ENCODE measurements around the gene PXT1. TPM values are rescaled to one million over a fixed set of nuclear protein-coding genes. Genes with fewer than 3 reads are reported as not detected.

PXT1 gene
- polyA plus RNA-seq, 3 donors: 0.13 to 0.31 (median 0.24) TPM

DNA sequence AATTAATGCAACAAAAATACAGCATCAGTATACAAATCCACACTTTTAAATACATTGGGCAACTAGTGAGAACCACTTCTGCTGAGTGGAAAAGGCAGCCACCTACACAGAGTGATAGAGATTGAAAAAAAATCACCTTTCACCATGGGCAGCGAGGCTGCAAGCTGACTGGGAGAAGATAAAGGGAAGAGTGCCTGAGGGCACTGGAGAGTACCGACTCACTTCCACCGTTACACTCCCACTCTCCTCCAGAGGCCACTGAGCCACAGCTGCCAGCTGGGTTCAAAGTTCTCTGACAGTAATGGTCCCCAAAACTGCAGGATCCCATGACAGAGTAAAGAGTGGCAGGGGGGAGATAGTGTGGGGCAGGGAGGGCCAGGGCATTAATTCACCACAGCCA, 24.1 kb downstream of the PXT1 start:
- Histone ChIP-seq H3K79me2 (ENCODE audit: insufficient read depth, low read length) (no peaks in the 10 kb centered on the region), H3K4me3 (replicated peaks in 1 of 3; ENCODE audit: low read depth in 2 of 3, low read length in 3 of 3) (no peak overlapping the region), H3K27me3 (ENCODE audit: control insufficient read depth in 2 of 2, insufficient read depth in 2 of 2, low read length in 2 of 2) (no peaks in the 10 kb centered on the region), H4K20me1 (ENCODE audit: insufficient read depth, low read length) (no peaks in the 10 kb centered on the region), H2AFZ (ENCODE audit: insufficient read depth, low read depth, low read length, poor library complexity, severe bottlenecking) (no peak overlapping the region), H3K36me3 (replicated peaks in 1 of 2; ENCODE audit: control insufficient read depth in 1 of 2, insufficient read depth in 2 of 2, low read length in 2 of 2) (no peaks in the 10 kb centered on the region), H3K4me1 (ENCODE audit: control insufficient read depth in 1 of 2, insufficient read depth in 2 of 2, low read length in 2 of 2) (peaks cover 21 to 28% of the 10 kb centered on the region in 2 donors), H3K4me2 (replicated peaks; ENCODE audit: extremely low read depth, low read length, poor library complexity, severe bottlenecking) (no peak overlapping the region), H3K27ac (ENCODE audit: low read depth in 1 of 2, low read length in 2 of 2) (no peak overlapping the region), H3K9me3 (replicated peaks in 1 of 2; ENCODE audit: control insufficient read depth in 1 of 2, insufficient read depth in 1 of 2, low read length in 2 of 2) (no peaks in the 10 kb centered on the region), H3K9ac (ENCODE audit: insufficient read depth, low read length, poor library complexity, severe bottlenecking) (no peak overlapping the region)
- peaks cover 1 to 3% (median 2%) of the 10 kb centered on the region in 3 donors for H3K27me3 Mint-ChIP-seq (ENCODE audit: low read depth in 3 of 3)
- H3K9me3 Mint-ChIP-seq: peaks cover 0 to 5% (median under 1%) of the 10 kb centered on the region in 7 donors
- WGBS (ENCODE audit: insufficient coverage): no CpG with 5 or more reads among the region's 3 CpGs
- no peaks in the 10 kb centered on the region for H3K36me3 Mint-ChIP-seq
- no peak overlapping the region for H3K27ac Mint-ChIP-seq
- DNase-seq: no peak
- intact Hi-C loops (cut with micrococcal nuclease): no loop called here
- H3K4me1 Mint-ChIP-seq: peaks cover 28% of the 10 kb centered on the region
- TF ChIP-seq, protein P1, sequence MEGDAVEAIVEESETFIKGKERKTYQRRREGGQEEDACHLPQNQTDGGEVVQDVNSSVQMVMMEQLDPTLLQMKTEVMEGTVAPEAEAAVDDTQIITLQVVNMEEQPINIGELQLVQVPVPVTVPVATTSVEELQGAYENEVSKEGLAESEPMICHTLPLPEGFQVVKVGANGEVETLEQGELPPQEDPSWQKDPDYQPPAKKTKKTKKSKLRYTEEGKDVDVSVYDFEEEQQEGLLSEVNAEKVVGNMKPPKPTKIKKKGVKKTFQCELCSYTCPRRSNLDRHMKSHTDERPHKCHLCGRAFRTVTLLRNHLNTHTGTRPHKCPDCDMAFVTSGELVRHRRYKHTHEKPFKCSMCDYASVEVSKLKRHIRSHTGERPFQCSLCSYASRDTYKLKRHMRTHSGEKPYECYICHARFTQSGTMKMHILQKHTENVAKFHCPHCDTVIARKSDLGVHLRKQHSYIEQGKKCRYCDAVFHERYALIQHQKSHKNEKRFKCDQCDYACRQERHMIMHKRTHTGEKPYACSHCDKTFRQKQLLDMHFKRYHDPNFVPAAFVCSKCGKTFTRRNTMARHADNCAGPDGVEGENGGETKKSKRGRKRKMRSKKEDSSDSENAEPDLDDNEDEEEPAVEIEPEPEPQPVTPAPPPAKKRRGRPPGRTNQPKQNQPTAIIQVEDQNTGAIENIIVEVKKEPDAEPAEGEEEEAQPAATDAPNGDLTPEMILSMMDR (IDR thresholded peaks at IDR 0.05): no peak
- H3K4me3 Mint-ChIP-seq: no peak overlapping the region

DNA sequence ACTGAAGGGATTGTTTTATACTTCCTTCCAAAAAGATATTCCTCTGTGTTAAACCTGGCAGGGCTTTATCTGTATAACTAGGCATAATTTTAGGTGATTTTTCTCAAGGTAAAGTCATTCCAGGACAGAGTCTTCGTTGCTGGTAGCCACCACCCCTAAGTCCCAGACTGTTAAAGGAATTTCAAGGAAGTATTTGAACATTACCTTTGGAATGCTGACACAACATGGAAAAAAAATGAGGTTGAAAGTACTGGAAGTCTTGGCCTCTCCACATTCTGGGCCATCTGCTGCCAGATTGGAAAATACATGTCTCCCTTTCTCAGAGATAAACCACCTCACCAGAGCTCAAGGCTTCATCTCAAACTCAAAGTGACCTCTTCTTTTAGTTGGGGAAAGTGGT, 28.2 kb downstream of the PXT1 start:
- TF ChIP-seq, protein P1 (IDR thresholded peaks at IDR 0.05): no peak
- Histone ChIP-seq H3K36me3 (replicated peaks in 1 of 2; ENCODE audit: control insufficient read depth in 1 of 2, insufficient read depth in 2 of 2, low read length in 2 of 2) (no peaks in the 10 kb centered on the region), H3K9ac (ENCODE audit: insufficient read depth, low read length, poor library complexity, severe bottlenecking) (no peak overlapping the region), H3K4me3 (replicated peaks in 1 of 3; ENCODE audit: low read depth in 2 of 3, low read length in 3 of 3) (no peak overlapping the region), H3K4me1 (ENCODE audit: control insufficient read depth in 1 of 2, insufficient read depth in 2 of 2, low read length in 2 of 2) (peaks cover 8 to 10% of the 10 kb centered on the region in 2 donors), H3K9me3 (replicated peaks in 1 of 2; ENCODE audit: control insufficient read depth in 1 of 2, insufficient read depth in 1 of 2, low read length in 2 of 2) (no peaks in the 10 kb centered on the region), H3K27me3 (ENCODE audit: control insufficient read depth in 2 of 2, insufficient read depth in 2 of 2, low read length in 2 of 2) (no peaks in the 10 kb centered on the region), H3K4me2 (replicated peaks; ENCODE audit: extremely low read depth, low read length, poor library complexity, severe bottlenecking) (no peak overlapping the region), H4K20me1 (ENCODE audit: insufficient read depth, low read length) (no peaks in the 10 kb centered on the region), H3K79me2 (ENCODE audit: insufficient read depth, low read length) (no peaks in the 10 kb centered on the region), H2AFZ (ENCODE audit: insufficient read depth, low read depth, low read length, poor library complexity, severe bottlenecking) (no peak overlapping the region), H3K27ac (ENCODE audit: low read depth in 1 of 2, low read length in 2 of 2) (no peak overlapping the region)
- Mint-ChIP-seq H3K4me3 (no peak overlapping the region), H3K27me3 (ENCODE audit: low read depth in 3 of 3) (peaks cover 4 to 7% (median 6%) of the 10 kb centered on the region in 3 donors), H3K9me3 (peaks cover 0 to 19% (median 11%) of the 10 kb centered on the region in 7 donors), H3K27ac (no peak overlapping the region), H3K4me1 (peaks cover 12% of the 10 kb centered on the region), H3K36me3 (no peaks in the 10 kb centered on the region)
- intact Hi-C loops (cut with micrococcal nuclease): no loop called here
- DNase-seq: no peak
- 83% methylated on average over 1 of the region's 1 CpG for WGBS (ENCODE audit: insufficient coverage)
